Ectodermal cell (in vitro differentiated cells): ENCODE results near the gene TMEM44.
"Not testable (repeated sequence)": the region's sequence is repeated elsewhere in the genome, so short reads cannot be mapped to it uniquely, and the experiment has no call there.

Experiments
- H3K27ac ChIP-seq: 2 replicates; pipeline ENCODE4 v1.7.0; 2013; ENCODE audit warnings: mild to moderate bottlenecking, low read depth, low read length; ENCODE audit not compliant: insufficient read depth, poor library complexity, severe bottlenecking
- H3K27me3 ChIP-seq: 2 replicates; pipeline ENCODE4 v1.7.0; 2013; ENCODE audit warnings: mild to moderate bottlenecking, low read length; ENCODE audit not compliant: insufficient read depth, control insufficient read depth, poor library complexity, severe bottlenecking
- H3K36me3 ChIP-seq: one replicate; pipeline ENCODE4 v1.7.0; 2013; ENCODE audit warnings: low read length; ENCODE audit not compliant: control insufficient read depth, insufficient read depth
- H3K4me1 ChIP-seq: one replicate; pipeline ENCODE4 v1.7.0; 2013; ENCODE audit warnings: low read length; ENCODE audit not compliant: control insufficient read depth, insufficient read depth
- H3K4me3 ChIP-seq: 2 replicates; pipeline ENCODE4 v1.7.0; 2013; ENCODE audit warnings: low read depth, low read length, control low read depth; ENCODE audit not compliant: insufficient read depth
- H3K9me3 ChIP-seq: 2 replicates; pipeline ENCODE4 v1.7.0; 2013; ENCODE audit warnings: mild to moderate bottlenecking, low read length, moderate library complexity; ENCODE audit not compliant: control insufficient read depth
- WGBS, 2 experiments: methylation state at CpG; one replicate each; pipeline ENCODE4 v1.1.7; 2013; ENCODE audit warnings: missing lambda C conversion rate in 2 of 2; 5-methylcytosine and 5-hydroxymethylcytosine counted together

Gene TMEM44

DNA sequence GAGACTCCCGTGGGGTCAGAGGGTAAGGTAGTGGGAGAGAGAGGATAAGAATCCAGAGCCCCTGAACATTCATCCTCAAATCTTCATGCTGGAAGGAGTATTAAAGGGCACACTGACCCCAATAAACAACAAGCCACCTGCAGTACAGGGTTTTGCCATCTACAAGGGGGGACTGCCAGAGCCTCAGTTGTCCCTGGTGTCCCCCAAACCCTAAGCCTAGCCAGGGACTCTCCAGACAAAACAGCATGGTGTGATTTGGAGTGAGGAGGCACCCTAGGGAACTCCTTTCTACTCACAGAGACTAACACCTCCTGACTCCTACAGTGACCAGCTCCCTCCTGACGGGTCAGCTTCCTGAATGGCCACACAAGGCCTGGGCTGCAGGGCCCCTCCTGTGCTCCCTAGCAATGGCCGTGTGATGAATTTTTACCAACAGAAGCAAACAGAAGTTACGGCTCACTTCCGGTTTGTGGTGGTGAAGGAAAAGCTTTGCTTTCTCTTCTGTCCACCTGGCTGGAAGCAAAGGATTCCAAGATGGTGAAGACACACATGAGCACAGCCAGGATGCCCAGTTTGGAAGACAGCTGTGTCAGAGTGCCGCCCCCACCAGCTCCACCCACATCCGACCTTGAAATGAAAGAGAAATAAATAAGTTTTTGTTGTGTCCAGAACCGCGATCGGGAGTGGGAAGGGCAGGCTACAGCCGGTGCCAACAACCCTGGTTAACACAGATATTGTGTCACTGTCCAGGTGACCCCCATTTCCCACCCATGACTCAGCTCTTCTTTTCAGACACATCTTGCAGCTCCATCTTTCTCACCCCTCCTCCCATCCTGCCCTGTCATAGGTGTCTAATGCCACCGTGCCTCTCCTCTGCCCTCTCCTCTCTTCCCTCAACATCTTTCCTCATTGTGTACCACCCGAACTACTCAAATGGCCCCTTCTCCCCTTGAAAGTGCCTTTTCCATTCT is 76.8 kb downstream of the TMEM44 start:
- Histone ChIP-seq H3K27me3 (no peaks in the 10 kb centered on the region), H3K36me3 (no peaks in the 10 kb centered on the region), H3K27ac (no peak overlapping the region), H3K9me3 (no peaks in the 10 kb centered on the region), H3K4me1 (peaks cover 13% of the 10 kb centered on the region), H3K4me3 (no peak overlapping the region)
- 85 to 86% methylated on average over 13 of the region's 13 CpGs for WGBS, 2 experiments

DNA sequence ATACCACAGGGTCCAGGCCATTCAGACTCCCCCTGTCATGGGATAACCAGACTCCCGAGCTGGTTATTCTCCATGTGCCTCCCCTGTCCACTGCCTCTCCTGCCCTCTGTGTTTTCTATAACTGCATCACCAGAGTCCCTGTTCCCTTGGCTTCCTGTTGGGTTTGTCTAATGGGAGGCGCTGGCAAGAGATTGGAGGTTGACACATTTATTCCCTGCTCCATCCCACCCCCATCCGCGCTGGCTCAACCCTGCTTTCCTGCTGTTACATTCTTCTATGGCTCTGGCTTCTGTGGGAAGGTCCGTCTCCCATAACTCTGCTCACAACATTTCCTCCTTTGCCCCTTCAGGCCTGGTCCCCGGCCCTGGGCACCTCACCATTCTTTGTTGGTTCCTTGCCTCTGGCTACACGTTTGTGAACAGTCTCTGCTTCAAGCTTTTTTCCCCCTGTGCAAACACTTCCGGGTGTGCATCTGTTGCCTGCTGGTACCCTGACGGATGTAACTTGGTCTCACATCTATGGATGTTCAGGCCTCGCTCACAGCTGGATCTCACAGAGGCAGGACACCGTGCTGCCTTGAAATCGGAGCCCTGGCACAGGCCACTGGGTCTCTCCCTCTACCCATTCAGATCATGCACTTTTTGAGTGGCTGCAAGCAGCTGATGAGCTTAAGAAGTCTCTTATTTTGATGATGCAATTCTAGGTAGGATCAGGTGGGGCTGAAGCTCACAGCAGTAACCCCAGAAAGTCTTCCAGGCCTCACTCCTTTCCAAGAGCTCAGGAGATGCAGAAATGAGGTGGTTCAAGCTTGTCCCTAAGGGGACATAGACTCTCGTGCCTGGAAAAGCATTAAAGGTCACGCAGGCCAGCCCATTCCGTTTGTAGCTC is 77.8 kb downstream of the TMEM44 start:
- no peak overlapping the region for H3K4me3 ChIP-seq

GRCh38 chr3:194554473-194555123 is 78.6 kb downstream of the TMEM44 start:
- no peaks in the 10 kb centered on the region for H3K36me3 ChIP-seq
- 88 to 93% methylated on average over 10 of the region's 10 CpGs for WGBS, 2 experiments
- no peak overlapping the region for H3K4me3 ChIP-seq
- no peaks in the 10 kb centered on the region for H3K9me3 ChIP-seq
- H3K27me3 ChIP-seq, result no peaks in the 10 kb centered on the region
- peaks cover 13% of the 10 kb centered on the region for H3K4me1 ChIP-seq
- no peak overlapping the region for H3K27ac ChIP-seq

More for the DNA sequence above, 77.8 kb downstream of the TMEM44 start:
- Histone ChIP-seq H3K27ac (no peak overlapping the region), H3K36me3 (no peaks in the 10 kb centered on the region), H3K9me3 (no peaks in the 10 kb centered on the region), H3K4me1 (peaks cover 13% of the 10 kb centered on the region), H3K27me3 (no peaks in the 10 kb centered on the region)
- 83 to 84% methylated on average over 15 of the region's 15 CpGs for WGBS, 2 experiments

- Histone ChIP-seq H3K27ac (no peak overlapping the region), H3K4me1 (peaks cover 13% of the 10 kb centered on the region), H3K4me3 (no peak overlapping the region), H3K9me3 (no peaks in the 10 kb centered on the region), H3K36me3 (no peaks in the 10 kb centered on the region), H3K27me3 (no peaks in the 10 kb centered on the region)
- WGBS, 2 experiments, result 93 to 94% methylated on average over 8 of the region's 8 CpGs
Observed at GRCh38 chr3:194552327-194552949, 80.8 kb downstream of the TMEM44 start.

DNA sequence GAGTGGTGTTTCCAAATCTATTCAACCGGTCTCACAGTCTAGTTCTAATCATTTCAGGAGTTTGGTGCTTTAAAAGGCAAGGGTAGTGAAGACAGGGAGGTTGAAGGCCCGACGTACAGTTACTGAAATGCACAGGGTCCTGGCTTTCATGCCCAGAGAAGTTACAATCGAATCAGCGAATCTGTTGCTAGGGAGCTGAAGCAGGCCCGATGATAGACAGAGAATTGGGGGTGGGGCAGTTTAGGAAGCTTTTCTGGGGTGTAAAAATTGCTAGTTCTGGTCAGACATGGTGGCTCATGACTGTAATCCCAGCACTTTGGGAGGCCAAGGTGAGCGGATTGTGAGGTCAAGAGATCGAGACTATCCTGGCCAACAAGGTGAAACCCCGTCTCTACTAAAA is 83.4 kb downstream of the TMEM44 start:
- WGBS, 2 experiments, result 95 to 96% methylated on average over 9 of the region's 9 CpGs

GRCh38 chr3:194548346-194549321 is 84.6 kb downstream of the TMEM44 start:
- no peaks in the 10 kb centered on the region for H3K4me1 ChIP-seq
- H3K9me3 ChIP-seq, result no peaks in the 10 kb centered on the region
- no peaks in the 10 kb centered on the region for H3K36me3 ChIP-seq
- no peak overlapping the region for H3K27ac ChIP-seq
- 94 to 96% methylated on average over 16 of the region's 16 CpGs for WGBS, 2 experiments
- H3K27me3 ChIP-seq, result no peaks in the 10 kb centered on the region
- H3K4me3 ChIP-seq, result no peak overlapping the region

More for the DNA sequence above, 83.4 kb downstream of the TMEM44 start:
- no peaks in the 10 kb centered on the region for H3K4me1 ChIP-seq
- H3K9me3 ChIP-seq, result no peaks in the 10 kb centered on the region
- H3K27me3 ChIP-seq, result no peaks in the 10 kb centered on the region
- H3K4me3 ChIP-seq, result no peak overlapping the region
- no peak overlapping the region for H3K27ac ChIP-seq
- no peaks in the 10 kb centered on the region for H3K36me3 ChIP-seq

DNA sequence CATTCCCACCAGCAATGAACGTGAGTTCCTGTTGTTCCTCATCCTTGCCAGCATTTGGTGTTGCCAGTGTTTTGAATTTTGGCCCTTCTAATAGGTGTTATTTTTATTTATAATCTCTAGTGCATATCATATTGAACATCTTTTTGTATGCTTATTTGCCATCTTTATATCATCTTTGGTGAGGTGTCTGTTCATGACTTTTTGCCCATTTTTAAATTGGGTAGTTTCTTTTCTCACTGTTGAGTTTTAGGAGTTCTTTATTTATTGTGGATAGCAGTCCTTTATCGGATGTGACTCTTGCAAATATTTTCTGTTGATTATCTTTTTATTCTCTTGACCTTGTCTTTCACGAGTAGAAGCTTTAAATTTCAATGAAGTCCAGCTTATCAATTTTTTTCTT is 86.2 kb downstream of the TMEM44 start:
- no peaks in the 10 kb centered on the region for H3K9me3 ChIP-seq
- no peak overlapping the region for H3K4me3 ChIP-seq
- no peaks in the 10 kb centered on the region for H3K36me3 ChIP-seq
- WGBS, 2 experiments, result 71 to 87% methylated on average over 3 of the region's 3 CpGs
- H3K27me3 ChIP-seq, result no peaks in the 10 kb centered on the region
- no peaks in the 10 kb centered on the region for H3K4me1 ChIP-seq
- no peak overlapping the region for H3K27ac ChIP-seq

- not testable (repeated sequence) for H3K27me3 ChIP-seq, H3K4me3 ChIP-seq, H3K36me3 ChIP-seq, H3K9me3 ChIP-seq, H3K4me1 ChIP-seq, H3K27ac ChIP-seq
- WGBS, 2 experiments, result 94% methylated on average over 7 of the region's 7 CpGs
Observed at GRCh38 chr3:194545538-194545937, 87.7 kb downstream of the TMEM44 start.

DNA sequence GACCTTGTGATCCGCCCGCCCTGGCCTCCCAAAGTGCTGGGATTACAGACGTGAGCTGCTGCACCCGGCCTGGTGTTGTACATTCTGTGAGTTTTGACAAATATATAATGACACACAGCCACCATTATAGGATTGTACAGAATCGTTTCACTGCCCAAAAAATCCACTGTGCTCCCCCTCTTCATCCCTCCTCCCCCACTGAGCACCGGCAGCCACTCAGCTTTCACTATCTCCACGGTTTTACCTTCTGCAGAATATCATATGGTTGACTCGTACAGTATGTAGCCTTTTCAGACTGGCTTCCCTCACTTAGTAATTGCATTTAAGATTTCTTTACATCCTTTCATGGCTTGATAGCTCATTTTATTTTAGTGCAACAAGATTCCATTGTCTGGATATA is 89.7 kb downstream of the TMEM44 start:
- Histone ChIP-seq H3K4me3 (no peak overlapping the region), H3K9me3 (no peaks in the 10 kb centered on the region), H3K36me3 (no peaks in the 10 kb centered on the region), H3K27me3 (no peaks in the 10 kb centered on the region), H3K27ac (no peak overlapping the region), H3K4me1 (no peaks in the 10 kb centered on the region)
- 89 to 94% methylated on average over 8 of the region's 8 CpGs for WGBS, 2 experiments
